ENCODE results near the gene RAB25. TPM values are rescaled to one million over a fixed set of nuclear protein-coding genes. Genes with fewer than 3 reads are reported as not detected.
"Not testable (repeated sequence)": the region's sequence is repeated elsewhere in the genome, so short reads cannot be mapped to it uniquely, and the experiment has no call there.

The RAB25 gene
- polyA plus RNA-seq, 1 experiment, result not detected

- POLR2A ChIA-PET, result interaction anchor here (1.0 to 1.3 kb wide), 2 partner anchors 10 to 13 kb away, joined by 3 to 6 read pairs; no protein-coding TSS in a partner anchor
- no peak for DNase-seq (ENCODE audit: low read depth)
- H3K27me3 ChIP-seq (ENCODE audit: control insufficient read depth, insufficient read depth, low read length), result no peaks in the 10 kb centered on the region
- no peak for TF ChIP-seq CTCF (IDR thresholded peaks at IDR 0.05; ENCODE audit: insufficient read depth, low read depth, low read length)
- peak overlapping the region; percentile 100; the same call in 1 of the 2 replicates for H3K4me3 ChIP-seq (ENCODE audit: low read depth, low read length)
- CTCF ChIA-PET, result interaction anchor here (0.6 to 33.9 kb wide), 4 partner anchors 10 to 771 kb away, joined by 3 to 983 read pairs (median 58); no protein-coding TSS in a partner anchor
- H3K36me3 ChIP-seq (ENCODE audit: control insufficient read depth, insufficient read depth, low read length), result no peaks in the 10 kb centered on the region
Measured at GRCh38 chr1:156113282-156113950, 52.5 kb downstream of the RAB25 start.

- peak within 1 kb of the TSS; percentile 100 for H3K4me3 ChIP-seq (ENCODE audit: low read depth, low read length)
- H3K36me3 ChIP-seq (ENCODE audit: control insufficient read depth, insufficient read depth, low read length), result no peaks in the 10 kb centered on the region
- DNase-seq (ENCODE audit: low read depth), result peak; percentile 63
- CTCF ChIA-PET, result interaction anchor here (1.3 to 33.9 kb wide), 4 partner anchors 9 to 28 kb away, joined by 4 to 983 read pairs (median 59); no protein-coding TSS in a partner anchor
- no peak for TF ChIP-seq CTCF (IDR thresholded peaks at IDR 0.05; ENCODE audit: insufficient read depth, low read depth, low read length)
- no peaks in the 10 kb centered on the region for H3K27me3 ChIP-seq (ENCODE audit: control insufficient read depth, insufficient read depth, low read length)
- POLR2A ChIA-PET, result interaction anchor here (0.5 to 1.3 kb wide), 6 partner anchors 9 to 1115 kb away, joined by 3 to 7 read pairs (median 6); no protein-coding TSS in a partner anchor
Measured at GRCh38 chr1:156114101-156114918, 53.4 kb downstream of the RAB25 start, which contains the start of gene LMNA. LMNA (plus strand) TSS chr1:156114711; CDS start chr1:156114919, 208 bp downstream.

- no peak for DNase-seq (ENCODE audit: low read depth)
- 0 out of 2 replicates have a peak, but pooled peaks cover under 1% of the 10 kb centered on the region for H3K36me3 ChIP-seq (ENCODE audit: control insufficient read depth, insufficient read depth, low read length)
- H3K27me3 ChIP-seq (ENCODE audit: control insufficient read depth, insufficient read depth, low read length), result no peaks in the 10 kb centered on the region
- TF ChIP-seq CTCF (IDR thresholded peaks at IDR 0.05; ENCODE audit: insufficient read depth, low read depth, low read length), result no peak
- peak overlapping the region; percentile 100 for H3K4me3 ChIP-seq (ENCODE audit: low read depth, low read length)
- ChIA-PET CTCF (interaction anchor here (1.3 to 33.9 kb wide), 4 partner anchors 8 to 27 kb away, joined by 4 to 983 read pairs (median 59); no protein-coding TSS in a partner anchor), POLR2A (interaction anchor here (0.6 to 1.3 kb wide), 4 partner anchors 8 to 103 kb away, joined by 5 to 6 read pairs (median 6); no protein-coding TSS in a partner anchor)
Measured at GRCh38 chr1:156114919-156115513, 54.1 kb downstream of the RAB25 start.

- peak overlapping the region; percentile 100 for H3K4me3 ChIP-seq (ENCODE audit: low read depth, low read length)
- POLR2A ChIA-PET, result interaction anchor here (1.0 to 1.6 kb wide), 2 partner anchors 12 to 13 kb away, joined by 6 to 8 read pairs; no protein-coding TSS in a partner anchor
- CTCF ChIA-PET, result interaction anchor here (0.6 to 33.9 kb wide), 5 partner anchors 14 to 496 kb away, joined by 3 to 983 read pairs (median 3); no protein-coding TSS in a partner anchor
- TF ChIP-seq CTCF (IDR thresholded peaks at IDR 0.05; ENCODE audit: insufficient read depth, low read depth, low read length), result no peak
- 0 out of 2 replicates have a peak, but pooled peaks cover 3% of the 10 kb centered on the region for H3K36me3 ChIP-seq (ENCODE audit: control insufficient read depth, insufficient read depth, low read length)
- no peaks in the 10 kb centered on the region for H3K27me3 ChIP-seq (ENCODE audit: control insufficient read depth, insufficient read depth, low read length)
- no peak for DNase-seq (ENCODE audit: low read depth)
Measured at GRCh38 chr1:156115514-156116374, 54.8 kb downstream of the RAB25 start.

- not testable (repeated sequence) for DNase-seq (ENCODE audit: low read depth); H3K27me3 ChIP-seq (ENCODE audit: control insufficient read depth, insufficient read depth, low read length); H3K36me3 ChIP-seq (ENCODE audit: control insufficient read depth, insufficient read depth, low read length)
- peak overlapping the region; percentile 100 for H3K4me3 ChIP-seq (ENCODE audit: low read depth, low read length)
- ChIA-PET CTCF (interaction anchor here (1.4 to 33.9 kb wide), 3 partner anchors 13 to 25 kb away, joined by 3 to 983 read pairs (median 113); no protein-coding TSS in a partner anchor), POLR2A (interaction anchor here (1.6 kb wide), 1 partner anchor 13 kb away, joined by 8 read pairs; no protein-coding TSS in a partner anchor)
Measured at GRCh38 chr1:156116731-156117130, 55.8 kb downstream of the RAB25 start.
